Measurements from ENCODE around the gene CROCC. TPM values are rescaled to one million over a fixed set of nuclear protein-coding genes. Genes with fewer than 3 reads are reported as not detected.

The CROCC gene
- total and polyA plus RNA-seq, 9 of the 15 experiments (the other 6 are each of a cell fraction or from before 2014, with no cell fraction given): 0.17 to 15.4 (median 7.6) TPM

GRCh38 chr1:17011439-17012307 lies 89.9 kb downstream of the CROCC start, which contains the start of gene ATP13A2 (continued):
- TF ChIP-seq NFATC3 (IDR thresholded peaks at IDR 0.05) (no peak), CBFA2T2 (conservative IDR thresholded peaks at IDR 0.05) (no peak), SAP30 (IDR thresholded peaks at IDR 0.05; ENCODE audit: borderline replicate concordance, insufficient read depth, low read depth, low read length, poor library complexity, severe bottlenecking) (peak; percentile 53), ZNF347 (CRISPR knock-in tag; IDR thresholded peaks at IDR 0.05; ENCODE audit: low read depth) (no peak), L3MBTL2 (IDR thresholded peaks at IDR 0.05) (peak; percentile 53), ZNF184 (CRISPR knock-in tag; IDR thresholded peaks at IDR 0.05) (no peak), ZNF75A (CRISPR knock-in tag; IDR thresholded peaks at IDR 0.05) (no peak), ZNF668 (CRISPR knock-in tag; IDR thresholded peaks at IDR 0.05) (no peak), CHD1 (IDR thresholded peaks at IDR 0.05; ENCODE audit: low read length) (peak; percentile 26), SOX6 (IDR thresholded peaks at IDR 0.05) (no peak), E2F6 (IDR thresholded peaks at IDR 0.05; ENCODE audit: borderline replicate concordance in 1 of 2, extremely low read depth in 1 of 2, insufficient read depth in 1 of 2, insufficient read length in 1 of 2, low read depth in 1 of 2, low read length in 1 of 2, poor library complexity in 1 of 2, severe bottlenecking in 1 of 2) (peak; percentile 18 to 20), CREB3 (tag; conservative IDR thresholded peaks at IDR 0.05; ENCODE audit: low read depth) (no peak)
- TF ChIP-seq, protein P1, sequence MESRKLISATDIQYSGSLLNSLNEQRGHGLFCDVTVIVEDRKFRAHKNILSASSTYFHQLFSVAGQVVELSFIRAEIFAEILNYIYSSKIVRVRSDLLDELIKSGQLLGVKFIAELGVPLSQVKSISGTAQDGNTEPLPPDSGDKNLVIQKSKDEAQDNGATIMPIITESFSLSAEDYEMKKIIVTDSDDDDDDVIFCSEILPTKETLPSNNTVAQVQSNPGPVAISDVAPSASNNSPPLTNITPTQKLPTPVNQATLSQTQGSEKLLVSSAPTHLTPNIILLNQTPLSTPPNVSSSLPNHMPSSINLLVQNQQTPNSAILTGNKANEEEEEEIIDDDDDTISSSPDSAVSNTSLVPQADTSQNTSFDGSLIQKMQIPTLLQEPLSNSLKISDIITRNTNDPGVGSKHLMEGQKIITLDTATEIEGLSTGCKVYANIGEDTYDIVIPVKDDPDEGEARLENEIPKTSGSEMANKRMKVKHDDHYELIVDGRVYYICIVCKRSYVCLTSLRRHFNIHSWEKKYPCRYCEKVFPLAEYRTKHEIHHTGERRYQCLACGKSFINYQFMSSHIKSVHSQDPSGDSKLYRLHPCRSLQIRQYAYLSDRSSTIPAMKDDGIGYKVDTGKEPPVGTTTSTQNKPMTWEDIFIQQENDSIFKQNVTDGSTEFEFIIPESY (CRISPR knock-in tag; IDR thresholded peaks at IDR 0.05): 0 out of 2 replicates have a peak, but pooled peaks have one; percentile 27
- TF ChIP-seq, protein P2, sequence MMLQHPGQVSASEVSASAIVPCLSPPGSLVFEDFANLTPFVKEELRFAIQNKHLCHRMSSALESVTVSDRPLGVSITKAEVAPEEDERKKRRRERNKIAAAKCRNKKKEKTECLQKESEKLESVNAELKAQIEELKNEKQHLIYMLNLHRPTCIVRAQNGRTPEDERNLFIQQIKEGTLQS (IDR thresholded peaks at IDR 0.05): no peak
- TF ChIP-seq, protein P2 (CRISPR knock-in tag; conservative IDR thresholded peaks at IDR 0.05): no peak
- TF ChIP-seq, protein P3, sequence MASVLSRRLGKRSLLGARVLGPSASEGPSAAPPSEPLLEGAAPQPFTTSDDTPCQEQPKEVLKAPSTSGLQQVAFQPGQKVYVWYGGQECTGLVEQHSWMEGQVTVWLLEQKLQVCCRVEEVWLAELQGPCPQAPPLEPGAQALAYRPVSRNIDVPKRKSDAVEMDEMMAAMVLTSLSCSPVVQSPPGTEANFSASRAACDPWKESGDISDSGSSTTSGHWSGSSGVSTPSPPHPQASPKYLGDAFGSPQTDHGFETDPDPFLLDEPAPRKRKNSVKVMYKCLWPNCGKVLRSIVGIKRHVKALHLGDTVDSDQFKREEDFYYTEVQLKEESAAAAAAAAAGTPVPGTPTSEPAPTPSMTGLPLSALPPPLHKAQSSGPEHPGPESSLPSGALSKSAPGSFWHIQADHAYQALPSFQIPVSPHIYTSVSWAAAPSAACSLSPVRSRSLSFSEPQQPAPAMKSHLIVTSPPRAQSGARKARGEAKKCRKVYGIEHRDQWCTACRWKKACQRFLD (CRISPR knock-in tag; IDR thresholded peaks at IDR 0.05): peak; percentile 49; the same call in 1 of the 2 replicates
- TF ChIP-seq, protein P4, sequence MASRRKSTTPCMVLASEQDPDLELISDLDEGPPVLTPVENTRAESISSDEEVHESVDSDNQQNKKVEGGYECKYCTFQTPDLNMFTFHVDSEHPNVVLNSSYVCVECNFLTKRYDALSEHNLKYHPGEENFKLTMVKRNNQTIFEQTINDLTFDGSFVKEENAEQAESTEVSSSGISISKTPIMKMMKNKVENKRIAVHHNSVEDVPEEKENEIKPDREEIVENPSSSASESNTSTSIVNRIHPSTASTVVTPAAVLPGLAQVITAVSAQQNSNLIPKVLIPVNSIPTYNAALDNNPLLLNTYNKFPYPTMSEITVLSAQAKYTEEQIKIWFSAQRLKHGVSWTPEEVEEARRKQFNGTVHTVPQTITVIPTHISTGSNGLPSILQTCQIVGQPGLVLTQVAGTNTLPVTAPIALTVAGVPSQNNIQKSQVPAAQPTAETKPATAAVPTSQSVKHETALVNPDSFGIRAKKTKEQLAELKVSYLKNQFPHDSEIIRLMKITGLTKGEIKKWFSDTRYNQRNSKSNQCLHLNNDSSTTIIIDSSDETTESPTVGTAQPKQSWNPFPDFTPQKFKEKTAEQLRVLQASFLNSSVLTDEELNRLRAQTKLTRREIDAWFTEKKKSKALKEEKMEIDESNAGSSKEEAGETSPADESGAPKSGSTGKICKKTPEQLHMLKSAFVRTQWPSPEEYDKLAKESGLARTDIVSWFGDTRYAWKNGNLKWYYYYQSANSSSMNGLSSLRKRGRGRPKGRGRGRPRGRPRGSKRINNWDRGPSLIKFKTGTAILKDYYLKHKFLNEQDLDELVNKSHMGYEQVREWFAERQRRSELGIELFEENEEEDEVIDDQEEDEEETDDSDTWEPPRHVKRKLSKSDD (conservative IDR thresholded peaks at IDR 0.05; ENCODE audit: low read length): no peak
